T-cell (primary cell): ENCODE results near the gene IFT43. TPM values are rescaled to one million over a fixed set of nuclear protein-coding genes. Genes with fewer than 3 reads are reported as not detected.

Experiments used
- ATAC-seq, 4 experiments: fragments of 200-7000 bp in 3 of 4; fragments of 150-1000 bp in 1 of 4; cut with Tn5 transposase; replicated peaks in 1 of 4; 1 replicate in 3 of 4; 2 replicates in 1 of 4; pipeline ENCODE4 v1.10.0; 2021; ENCODE audit warnings: moderate library complexity in 3 of 4, mild to moderate bottlenecking in 2 of 4, moderate number of reproducible peaks in 1 of 4
- CTCF ChIA-PET, 2 donors: fragments of 300-600 bp; sonication (Branson Sonifier 250); formaldehyde crosslinking; loops; one replicate each; lab custom pipeline; 2022; ENCODE audit warnings: antibody characterized with exemption in 2 of 2; lab: Charles Lee
- POLR2A ChIA-PET, 2 donors: fragments of 300-600 bp; sonication (Branson Sonifier 250); formaldehyde crosslinking; loops; one replicate each; lab custom pipeline; 2022; ENCODE audit warnings: antibody characterized with exemption in 2 of 2; lab: Charles Lee
- DNase-seq, 35 experiments: peaks; one replicate each; pipeline versions ENCODE4 v3.0.0 to v3.0.0-alpha.2; 2013 to 2023
- H3K27ac ChIP-seq: one replicate; pipeline ENCODE4 v1.5.1; 2013; ENCODE audit warnings: low read length
- H3K27me3 ChIP-seq, 2 experiments: replicated peaks in 1 of 2; 1 replicate in 1 of 2; 2 replicates in 1 of 2; pipeline versions ENCODE4 v1.6.1 to v1.7.0; 2013; ENCODE audit warnings: low read length in 1 of 2, mixed read lengths in 1 of 2; ENCODE audit not compliant: control insufficient read depth in 2 of 2, insufficient read depth in 2 of 2; ENCODE audit errors: extremely low read depth in 1 of 2
- H3K36me3 ChIP-seq, 2 donors: 1 replicate in 1 of 2; 2 replicates in 1 of 2; pipeline versions ENCODE4 v1.6.1 to v1.7.0; 2013; ENCODE audit warnings: low read length in 1 of 2; ENCODE audit not compliant: control insufficient read depth in 2 of 2, insufficient read depth in 1 of 2; ENCODE audit errors: extremely low read depth in 1 of 2
- H3K4me1 ChIP-seq, 2 experiments: 1 replicate in 1 of 2; 2 replicates in 1 of 2; pipeline versions ENCODE4 v1.6.1 to v1.7.0; 2013; ENCODE audit warnings: low read length in 2 of 2, mixed read lengths in 1 of 2; ENCODE audit not compliant: insufficient read depth in 2 of 2, control insufficient read depth in 1 of 2; ENCODE audit errors: extremely low read depth in 1 of 2
- H3K4me3 ChIP-seq, 2 donors: 1 replicate in 1 of 2; 2 replicates in 1 of 2; pipeline versions ENCODE4 v1.5.1 to v1.7.0; 2013; ENCODE audit warnings: mild to moderate bottlenecking in 2 of 2, low read length in 1 of 2, moderate library complexity in 1 of 2; ENCODE audit not compliant: control insufficient read depth in 1 of 2; ENCODE audit errors: extremely low read depth in 1 of 2
- H3K9me3 ChIP-seq: 2 replicates; pipeline ENCODE4 v1.7.0; 2013
- H3K27ac Mint-ChIP-seq, 2 donors: one replicate each; pipeline ENCODE4 v1.8.0; 2020 to 2021; ENCODE audit warnings: mild to moderate bottlenecking in 2 of 2, mixed read lengths in 2 of 2
- H3K27me3 Mint-ChIP-seq, 2 donors: one replicate each; pipeline ENCODE4 v1.8.0; 2021 to 2022; ENCODE audit warnings: mixed read lengths in 2 of 2
- H3K36me3 Mint-ChIP-seq: one replicate; pipeline ENCODE4 v1.8.0; 2021; ENCODE audit warnings: mixed read lengths
- H3K4me1 Mint-ChIP-seq, 3 donors: one replicate each; pipeline ENCODE4 v1.8.0; 2020 to 2022; ENCODE audit warnings: mixed read lengths in 3 of 3, mild to moderate bottlenecking in 1 of 3
- H3K4me3 Mint-ChIP-seq, 3 donors: one replicate each; pipeline ENCODE4 v1.8.0; 2020 to 2022; ENCODE audit warnings: mild to moderate bottlenecking in 3 of 3, mixed read lengths in 3 of 3, moderate library complexity in 3 of 3
- H3K9me3 Mint-ChIP-seq, 3 donors: one replicate each; pipeline ENCODE4 v1.8.0; 2020 to 2022; ENCODE audit warnings: mixed read lengths in 3 of 3
- WGBS: methylation state at CpG from one replicate; pipeline ENCODE4 v1.1.5; 2013; ENCODE audit warnings: missing lambda C conversion rate; ENCODE audit not compliant: insufficient coverage; 5-methylcytosine and 5-hydroxymethylcytosine counted together
- total RNA-seq, 35 experiments: library from RNA in 6 of 35; stranded (reverse) in 6 of 35; fragments of 120-200 nt in 1 of 35; gene quantifications; one replicate each; pipeline versions ENCODE4 v1.2.1 to v1.2.4 and lab custom pipeline; 2013 to 2026

The IFT43 gene
- total RNA-seq, 5 donors from 2014 or later (not counting 1 experiment from before 2014, with no cell fraction given) = 10.0 to 13.5 (median 11.9) TPM

DNA sequence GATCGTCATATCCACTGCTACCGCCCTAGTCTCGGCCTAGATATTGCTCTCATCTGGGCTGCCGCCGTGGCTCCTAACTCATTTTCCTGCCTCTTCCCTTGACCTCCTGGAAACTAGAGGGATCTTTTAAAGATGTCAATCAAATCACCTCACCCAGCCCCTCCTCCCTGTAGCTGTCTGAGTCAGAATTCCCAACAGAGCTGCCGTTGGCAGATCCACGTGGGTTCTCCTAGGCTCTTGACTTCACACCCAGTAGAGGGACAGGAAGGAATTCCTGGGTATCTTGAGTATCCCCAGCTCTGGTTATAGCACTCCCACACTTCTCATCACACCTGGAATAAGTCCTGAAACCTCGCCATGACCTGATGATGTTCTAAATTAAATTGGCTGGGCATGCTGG is 15.7 kb upstream of the IFT43 start:
- Histone ChIP-seq H3K9me3 (no peaks in the 10 kb centered on the region), H3K27ac (no peak overlapping the region), H3K27me3 (no peaks in the 10 kb centered on the region), H3K36me3 (peaks cover 0 to 6% of the 10 kb centered on the region in 2 donors), H3K4me1 (no peaks in the 10 kb centered on the region), H3K4me3 (no peak overlapping the region)
- Mint-ChIP-seq H3K4me3 (no peak overlapping the region), H3K27me3 (no peaks in the 10 kb centered on the region), H3K27ac (no peak overlapping the region), H3K36me3 (peaks cover 31% of the 10 kb centered on the region), H3K4me1 (no peaks in the 10 kb centered on the region), H3K9me3 (no peaks in the 10 kb centered on the region)
- ChIA-PET CTCF (interaction anchor here in 1 of 2 donors (0.6 kb wide), 1 partner anchor 300 kb away, joined by 3 read pairs; no protein-coding TSS in a partner anchor), POLR2A (interaction anchor here in 1 of 2 donors (0.5 kb wide), 1 partner anchor 255 kb away, joined by 4 read pairs; no protein-coding TSS in a partner anchor)
- DNase-seq = no peak
- WGBS = 100% methylated on average over 5 of the region's 8 CpGs
- ATAC-seq = no peak

DNA sequence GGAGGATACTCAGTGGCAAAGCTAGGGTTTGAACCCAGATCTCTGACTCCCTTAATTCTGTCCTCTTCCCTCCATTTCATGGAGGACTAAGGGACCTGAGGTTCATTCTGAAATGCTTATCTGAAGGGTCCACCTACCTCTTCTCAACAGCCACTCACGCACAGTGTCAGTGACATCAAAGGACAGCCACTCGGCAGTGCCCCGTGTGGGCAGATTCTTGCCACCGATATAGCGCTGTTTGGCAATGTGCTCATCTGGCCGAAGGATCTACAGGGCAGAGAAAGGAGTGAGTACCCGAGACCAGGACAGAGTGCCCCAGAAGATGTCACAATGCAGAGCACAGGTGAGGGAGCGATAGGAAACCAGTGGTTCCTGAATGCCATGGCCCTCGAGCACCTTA is 14.6 kb upstream of the IFT43 start:
- H3K4me1 ChIP-seq = no peaks in the 10 kb centered on the region
- H3K27me3 Mint-ChIP-seq = no peaks in the 10 kb centered on the region
- no peak overlapping the region for H3K4me3 ChIP-seq
- no peaks in the 10 kb centered on the region for H3K9me3 Mint-ChIP-seq
- WGBS = 86% methylated on average over 9 of the region's 9 CpGs
- peaks cover 0 to 4% of the 10 kb centered on the region in 2 donors for H3K36me3 ChIP-seq
- H3K4me1 Mint-ChIP-seq = no peaks in the 10 kb centered on the region
- H3K9me3 ChIP-seq = no peaks in the 10 kb centered on the region
- POLR2A ChIA-PET = interaction anchor here in 1 of 2 donors (0.6 kb wide), 1 partner anchor 12 kb away, joined by 7 read pairs; no protein-coding TSS in a partner anchor
- no peak overlapping the region for H3K27ac Mint-ChIP-seq
- ATAC-seq (no peak), DNase-seq (no peak)
- no peak overlapping the region for H3K27ac ChIP-seq
- H3K27me3 ChIP-seq = no peaks in the 10 kb centered on the region
- H3K36me3 Mint-ChIP-seq = peaks cover 25% of the 10 kb centered on the region
- CTCF ChIA-PET = no interaction called here
- H3K4me3 Mint-ChIP-seq = no peak overlapping the region

DNA sequence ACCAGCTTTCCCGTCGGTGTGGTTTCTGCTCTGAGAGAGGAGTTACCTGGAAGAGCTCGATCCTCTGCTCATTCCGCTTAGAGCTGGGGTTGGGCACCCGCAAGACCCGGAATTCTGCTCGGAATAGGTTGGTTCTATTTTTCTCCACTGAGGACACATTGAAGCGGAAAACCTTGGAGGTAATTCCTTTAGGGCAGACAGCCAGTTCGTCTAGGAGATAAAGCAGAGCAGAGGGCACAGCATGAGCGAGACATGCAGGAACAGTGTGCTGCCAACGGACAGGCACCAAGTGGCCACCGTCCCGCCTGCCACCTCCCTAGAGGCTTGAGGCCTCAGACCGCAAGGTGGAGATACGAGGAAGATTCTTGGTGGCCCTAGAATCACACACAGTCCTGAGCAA is 14.1 kb upstream of the IFT43 start:
- no peak overlapping the region for H3K4me3 ChIP-seq
- H3K4me1 ChIP-seq = no peaks in the 10 kb centered on the region
- 97% methylated on average over 14 of the region's 15 CpGs for whole genome bisulfite sequencing
- Mint-ChIP-seq H3K4me3 (no peak overlapping the region), H3K27ac (no peak overlapping the region), H3K4me1 (no peaks in the 10 kb centered on the region), H3K27me3 (no peaks in the 10 kb centered on the region), H3K36me3 (peaks cover 20% of the 10 kb centered on the region), H3K9me3 (no peaks in the 10 kb centered on the region)
- peaks cover 0 to 4% of the 10 kb centered on the region in 2 donors for H3K36me3 ChIP-seq
- no peaks in the 10 kb centered on the region for H3K9me3 ChIP-seq
- DNase-seq = no peak
- ChIA-PET CTCF (no interaction called here), POLR2A (no interaction called here)
- no peak for ATAC-seq
- H3K27ac ChIP-seq = no peak overlapping the region
- no peaks in the 10 kb centered on the region for H3K27me3 ChIP-seq

DNA sequence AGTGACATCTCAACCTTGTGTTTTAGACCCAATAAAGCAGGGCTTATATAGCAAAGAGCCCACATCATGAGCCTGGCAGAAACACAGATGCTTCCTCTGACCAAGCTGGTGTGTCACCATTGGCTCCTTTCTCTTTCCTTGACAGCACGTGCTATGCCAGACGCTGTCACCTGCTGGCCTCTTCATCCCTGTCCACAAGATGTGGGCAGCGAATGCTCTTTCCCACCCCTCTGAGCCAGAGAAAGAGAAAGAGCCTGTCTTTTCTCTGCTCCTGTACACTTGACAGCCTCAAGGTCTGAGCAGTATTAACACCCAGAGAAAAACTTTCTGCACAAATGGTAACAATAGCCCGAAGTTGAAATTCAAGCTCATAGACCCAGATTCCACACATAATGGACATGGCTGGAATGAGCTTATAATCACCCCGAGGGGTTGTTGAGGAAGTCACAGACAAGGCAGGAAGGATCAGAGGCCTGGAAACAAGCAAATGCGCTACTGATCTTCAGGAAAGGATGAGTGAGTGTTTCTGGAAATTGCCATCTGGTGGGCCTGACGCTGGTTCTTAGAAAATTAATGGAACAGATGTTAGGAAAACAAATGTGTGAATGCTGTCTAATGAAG is 12.7 kb upstream of the IFT43 start:
- Histone ChIP-seq H3K9me3 (no peaks in the 10 kb centered on the region), H3K27ac (no peak overlapping the region), H3K4me3 (no peak overlapping the region), H3K36me3 (peaks cover 0 to 4% of the 10 kb centered on the region in 2 donors), H3K4me1 (no peaks in the 10 kb centered on the region), H3K27me3 (no peaks in the 10 kb centered on the region)
- CTCF ChIA-PET = no interaction called here
- Mint-ChIP-seq H3K36me3 (peaks cover 8% of the 10 kb centered on the region), H3K27me3 (no peaks in the 10 kb centered on the region), H3K4me3 (no peak overlapping the region), H3K4me1 (peaks cover under 1 to 2% (median under 1%) of the 10 kb centered on the region in 3 donors), H3K9me3 (no peaks in the 10 kb centered on the region), H3K27ac (no peak overlapping the region)
- POLR2A ChIA-PET = no interaction called here
- DNase-seq = no peak
- ATAC-seq = no peak
- 73% methylated on average over 5 of the region's 7 CpGs for WGBS

DNA sequence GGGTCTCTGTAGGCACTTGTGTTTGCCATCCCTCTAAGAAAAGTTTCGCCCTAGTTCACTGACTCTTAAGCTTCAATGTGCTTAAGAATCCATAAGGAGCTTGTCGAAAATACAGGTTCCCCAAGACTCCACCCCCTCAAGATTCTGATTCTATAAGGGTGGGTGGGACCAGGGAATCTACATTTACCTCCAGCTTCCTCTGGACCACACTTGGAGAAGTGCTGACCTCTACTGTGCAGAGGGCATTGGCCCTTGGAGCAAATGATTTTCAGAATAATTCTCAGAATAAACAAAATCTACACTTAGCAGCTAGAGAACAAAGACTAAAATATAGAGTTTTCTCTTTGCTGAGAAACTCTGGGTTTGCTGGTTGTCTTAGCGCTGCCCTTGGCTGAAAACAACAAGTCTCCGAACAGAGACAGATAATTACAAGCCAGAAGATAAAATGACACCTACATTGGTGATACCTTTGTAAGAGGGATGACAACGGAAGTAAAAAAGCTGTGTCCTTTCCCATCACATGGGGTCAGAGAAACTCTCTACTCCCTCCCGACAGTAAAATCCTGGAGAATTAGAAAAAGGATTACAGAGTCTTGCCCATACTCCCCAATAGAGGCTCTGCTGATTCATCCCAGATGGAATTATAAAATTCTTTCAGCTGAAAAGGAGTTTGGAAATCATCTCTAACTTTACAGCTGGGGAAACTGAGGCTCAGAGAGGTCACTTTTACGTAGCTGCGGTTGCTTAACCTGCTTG is 8.6 kb upstream of the IFT43 start:
- Histone ChIP-seq H3K36me3 (no peaks in the 10 kb centered on the region), H3K4me3 (no peak overlapping the region), H3K9me3 (no peaks in the 10 kb centered on the region), H3K27ac (no peak overlapping the region), H3K27me3 (no peaks in the 10 kb centered on the region), H3K4me1 (peaks cover 3 to 30% of the 10 kb centered on the region in 2 experiments)
- no peaks in the 10 kb centered on the region for H3K27me3 Mint-ChIP-seq
- ChIA-PET CTCF (interaction anchor here in 1 of 2 donors (0.6 to 2.6 kb wide), 2 partner anchors 70 to 268 kb away, joined by 6 to 12 read pairs; no protein-coding TSS in a partner anchor), POLR2A (interaction anchor here in 1 of 2 donors (0.6 to 0.7 kb wide), 2 partner anchors 10 to 22 kb away, joined by 3 to 15 read pairs; no protein-coding TSS in a partner anchor)
- H3K4me1 Mint-ChIP-seq = peaks cover 38 to 42% (median 39%) of the 10 kb centered on the region in 3 donors
- no peak for DNase-seq
- WGBS = 83% methylated on average over 2 of the region's 8 CpGs
- H3K4me3 Mint-ChIP-seq = no peak overlapping the region
- no peak for ATAC-seq
- H3K27ac Mint-ChIP-seq = no peak overlapping the region
- no peaks in the 10 kb centered on the region for H3K9me3 Mint-ChIP-seq
- no peaks in the 10 kb centered on the region for H3K36me3 Mint-ChIP-seq

DNA sequence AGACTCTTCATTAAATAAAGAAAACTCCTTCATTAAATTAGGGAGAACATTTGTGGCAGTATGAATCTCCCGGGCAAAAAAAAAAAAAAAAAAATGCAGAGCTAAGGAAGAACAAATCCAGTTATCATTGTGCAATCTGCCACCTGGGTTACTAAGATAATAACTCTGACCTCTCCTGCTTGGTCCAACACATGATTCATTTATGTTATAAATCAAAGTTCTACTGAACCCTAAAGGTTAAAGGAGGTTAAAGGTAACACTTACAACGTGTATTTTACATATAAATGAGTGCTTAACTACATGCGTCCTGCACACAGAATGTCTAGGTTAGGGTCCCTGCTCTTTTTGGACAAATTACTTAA is 8.0 kb upstream of the IFT43 start:
- no peaks in the 10 kb centered on the region for H3K27me3 Mint-ChIP-seq
- H3K36me3 Mint-ChIP-seq = no peaks in the 10 kb centered on the region
- peaks cover 39 to 42% (median 39%) of the 10 kb centered on the region in 3 donors for H3K4me1 Mint-ChIP-seq
- no peak overlapping the region for H3K27ac Mint-ChIP-seq
- ATAC-seq = no peak
- Histone ChIP-seq H3K9me3 (no peaks in the 10 kb centered on the region), H3K4me1 (peaks cover 3 to 32% of the 10 kb centered on the region in 2 experiments), H3K27me3 (no peaks in the 10 kb centered on the region), H3K36me3 (no peaks in the 10 kb centered on the region), H3K27ac (no peak overlapping the region), H3K4me3 (no peak overlapping the region)
- no CpG with 5 or more reads among the region's 3 CpGs for WGBS
- H3K9me3 Mint-ChIP-seq = no peaks in the 10 kb centered on the region
- CTCF ChIA-PET = interaction anchor here in 1 of 2 donors (2.6 kb wide), 1 partner anchor 268 kb away, joined by 12 read pairs; no protein-coding TSS in a partner anchor
- POLR2A ChIA-PET = interaction anchor here in 1 of 2 donors (0.6 to 0.7 kb wide), 2 partner anchors 10 to 23 kb away, joined by 3 to 15 read pairs; no protein-coding TSS in a partner anchor
- DNase-seq = no peak
- no peak overlapping the region for H3K4me3 Mint-ChIP-seq
